HG03575 (cell line): Measurements from ENCODE around the gene SLC26A1.

Experiments used
- ATAC-seq: cut with Tn5 transposase; IDR thresholded peaks from one replicate; pipeline ENCODE4 v1.9.1; 2021; ENCODE audit not compliant: unreplicated experiment, insufficient number of reproducible peaks, low FRiP score; ENCODE audit errors: extremely low read depth

The SLC26A1 gene

GRCh38 chr4:1030031-1030430, 36.8 kb upstream of the SLC26A1 start:
- ATAC-seq: no peak

DNA sequence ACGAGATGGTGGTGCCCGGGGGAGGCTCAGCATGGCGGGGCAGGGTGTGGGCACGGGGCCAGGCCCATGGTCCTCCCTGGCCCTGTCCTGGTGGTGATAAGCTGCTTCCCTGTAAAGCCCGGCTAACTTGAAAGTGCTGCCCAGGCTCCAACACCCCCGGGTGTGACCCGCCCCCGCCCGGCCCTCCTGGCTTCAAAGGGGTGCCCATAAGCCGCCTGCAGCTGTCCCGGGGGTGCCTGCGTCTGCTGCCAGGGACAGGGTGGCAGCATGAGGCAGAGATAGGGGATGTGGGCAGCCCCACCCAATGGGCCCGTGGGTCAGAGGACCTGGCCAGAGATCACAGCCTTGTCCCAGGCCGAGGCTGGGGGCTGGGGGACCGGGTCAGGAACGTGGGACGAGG, 36.3 kb upstream of the SLC26A1 start:
- no peak for ATAC-seq

DNA sequence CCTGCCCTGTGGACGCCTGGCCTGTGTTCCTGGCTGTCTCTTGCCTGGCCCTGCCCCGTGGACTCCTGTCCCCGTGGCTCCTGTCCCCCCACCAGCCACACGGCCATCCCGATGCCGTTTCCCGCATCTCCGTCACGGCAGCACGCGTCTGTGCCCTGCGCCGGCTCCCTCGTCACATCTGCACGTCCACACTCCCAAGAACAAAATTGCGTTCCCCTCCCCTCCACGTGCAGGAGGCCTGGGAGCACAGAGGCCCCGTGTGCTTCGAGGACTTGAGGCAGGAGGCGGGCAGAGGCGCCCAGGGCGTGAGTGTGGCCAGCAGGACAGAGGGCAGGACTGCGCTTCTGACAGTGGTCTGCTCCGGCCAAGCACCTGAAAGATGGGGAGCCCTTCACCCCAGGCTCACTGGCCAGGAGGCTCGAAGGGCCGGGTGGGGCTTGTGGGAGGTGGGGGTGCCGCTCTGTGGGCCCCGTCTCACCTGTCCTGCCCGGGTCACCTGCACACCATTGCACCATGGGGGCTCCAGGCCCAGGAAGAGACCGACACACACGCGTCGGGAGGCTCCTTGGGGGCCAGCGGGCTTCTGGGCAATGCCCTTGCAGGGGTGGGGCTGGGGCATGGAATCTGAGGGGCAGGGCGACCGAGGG, 35.5 kb upstream of the SLC26A1 start:
- no peak for ATAC-seq

GRCh38 chr4:1027915-1028238, 34.7 kb upstream of the SLC26A1 start:
- no peak for ATAC-seq

GRCh38 chr4:1027219-1027914, 34.2 kb upstream of the SLC26A1 start:
- ATAC-seq: no peak

DNA sequence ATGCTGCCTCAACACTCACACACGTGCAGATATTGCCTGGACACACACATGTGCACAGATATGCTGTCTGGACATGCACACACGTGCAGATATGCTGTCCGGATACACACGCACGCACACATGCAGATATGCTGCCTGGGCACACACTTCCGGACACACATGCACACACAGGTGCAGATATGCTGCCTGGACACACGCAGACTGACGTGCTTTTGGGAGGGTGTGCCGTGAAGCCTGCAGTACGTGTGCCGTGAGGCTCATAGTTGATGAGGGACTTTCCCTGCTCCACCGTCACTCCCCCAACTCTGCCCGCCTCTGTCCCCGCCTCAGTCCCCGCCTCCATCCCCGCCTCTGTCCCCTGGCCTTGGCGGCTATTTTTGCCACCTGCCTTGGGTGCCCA, 32.9 kb upstream of the SLC26A1 start:
- ATAC-seq: no peak

GRCh38 chr4:1024882-1025545, 31.8 kb upstream of the SLC26A1 start:
- no peak for ATAC-seq

GRCh38 chr4:1023895-1024740, 30.9 kb upstream of the SLC26A1 start:
- no peak for ATAC-seq

- no peak for ATAC-seq
These were observed 30.0 kb upstream of the SLC26A1 start for GRCh38 chr4:1023075-1023640.

DNA sequence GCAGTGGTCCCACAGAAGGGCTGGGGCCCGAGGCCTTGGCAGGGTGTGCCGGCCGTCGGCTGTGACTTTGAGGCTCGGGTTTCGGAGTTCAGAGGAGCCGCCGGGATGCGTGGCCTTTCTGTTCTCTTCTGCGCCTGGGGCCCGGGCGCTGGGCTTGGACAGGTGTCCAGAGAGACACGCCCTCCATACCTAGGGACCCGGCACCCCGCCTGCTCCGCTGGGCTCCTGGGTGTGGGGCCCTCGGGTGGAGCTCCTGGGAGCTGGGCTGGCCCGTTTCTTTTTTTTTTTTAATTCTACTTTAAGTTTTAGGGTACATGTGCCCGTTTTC, 29.5 kb upstream of the SLC26A1 start:
- ATAC-seq: no peak

DNA sequence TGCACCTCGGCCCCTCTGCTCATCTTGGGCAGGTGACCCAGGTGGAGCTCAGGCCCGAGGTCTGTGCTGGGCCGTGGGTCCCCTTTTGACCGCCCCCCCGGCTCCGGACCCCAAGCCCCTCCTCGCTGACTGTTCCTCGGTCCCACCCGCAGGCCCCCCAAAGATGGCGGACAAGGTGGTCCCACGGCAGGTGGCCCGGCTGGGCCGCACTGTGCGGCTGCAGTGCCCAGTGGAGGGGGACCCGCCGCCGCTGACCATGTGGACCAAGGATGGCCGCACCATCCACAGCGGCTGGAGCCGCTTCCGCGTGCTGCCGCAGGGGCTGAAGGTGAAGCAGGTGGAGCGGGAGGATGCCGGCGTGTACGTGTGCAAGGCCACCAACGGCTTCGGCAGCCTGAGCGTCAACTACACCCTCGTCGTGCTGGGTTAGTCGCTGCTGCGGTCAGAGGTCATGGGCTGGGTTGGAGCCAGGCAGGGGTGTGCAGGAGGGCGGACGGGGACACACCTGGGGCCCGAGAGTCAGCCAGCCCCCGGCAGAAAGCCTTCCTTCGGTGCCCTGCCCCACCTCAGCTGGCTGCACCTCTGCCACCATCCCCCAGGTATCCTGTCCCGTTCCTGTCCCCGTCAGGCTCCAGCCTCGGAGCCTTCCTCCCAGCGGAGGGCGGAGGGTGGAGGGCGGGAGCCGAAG, 29.0 kb upstream of the SLC26A1 start:
- no peak for ATAC-seq

GRCh38 chr4:1021386-1022050, 28.3 kb upstream of the SLC26A1 start:
- no peak for ATAC-seq

DNA sequence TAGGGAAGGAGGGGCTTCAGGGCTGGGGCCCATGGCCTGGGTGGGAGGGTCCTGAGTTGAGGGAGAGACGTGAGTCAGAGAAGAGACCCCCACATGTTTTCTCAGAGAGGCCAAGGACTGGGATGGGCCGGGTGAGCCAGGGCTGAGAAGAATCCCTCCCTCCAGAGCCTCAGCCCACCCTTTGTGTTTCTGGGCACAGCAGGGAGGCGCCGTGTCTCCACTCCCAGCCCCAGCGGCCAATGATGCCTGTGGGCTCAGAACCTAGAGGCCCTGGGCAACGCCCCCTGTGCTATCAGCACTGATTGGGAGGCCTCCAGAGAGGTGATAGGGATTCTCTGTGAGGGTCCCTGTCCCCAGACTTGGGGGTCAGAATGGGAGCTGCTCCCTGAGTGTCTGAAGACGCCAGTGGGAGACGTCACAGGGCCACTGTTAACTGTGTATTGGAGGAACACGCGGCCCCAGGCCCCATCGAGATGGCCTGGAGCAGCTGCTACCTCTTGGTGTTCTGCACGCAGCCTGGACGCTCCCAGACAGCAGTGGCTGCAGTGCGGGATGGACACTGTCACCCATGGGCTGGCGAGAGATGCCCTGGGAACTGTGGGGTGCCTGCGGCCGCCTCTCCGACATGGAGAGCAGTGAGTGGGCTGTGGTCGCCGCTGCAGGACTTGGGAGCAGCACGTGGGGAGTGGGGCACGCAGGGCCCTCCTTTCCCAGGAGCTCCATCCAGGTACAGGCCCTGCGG, 26.7 kb upstream of the SLC26A1 start:
- no peak for ATAC-seq

DNA sequence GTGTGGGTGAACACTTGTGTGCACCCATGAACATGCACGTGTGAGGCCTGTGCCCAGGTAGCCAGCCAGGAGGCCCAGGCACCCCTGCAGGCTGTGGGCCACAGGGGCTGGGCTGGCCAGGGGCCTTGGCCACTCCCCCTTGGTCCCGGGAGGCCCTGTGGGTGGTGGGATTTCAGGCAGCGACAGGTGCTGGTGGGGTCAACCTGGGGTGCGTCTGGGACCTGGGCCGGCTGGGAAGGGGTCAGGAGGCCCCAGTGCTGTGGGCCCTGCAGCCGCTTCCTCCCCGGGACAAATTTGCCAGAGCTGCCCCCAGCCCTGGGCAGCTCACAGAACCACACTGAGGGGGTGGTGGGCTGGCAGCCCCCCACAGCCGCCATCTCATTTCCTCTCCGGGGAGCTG, 26.1 kb upstream of the SLC26A1 start:
- ATAC-seq: no peak

- no peak for ATAC-seq
These were observed 25.2 kb upstream of the SLC26A1 start for GRCh38 chr4:1018147-1019020.

DNA sequence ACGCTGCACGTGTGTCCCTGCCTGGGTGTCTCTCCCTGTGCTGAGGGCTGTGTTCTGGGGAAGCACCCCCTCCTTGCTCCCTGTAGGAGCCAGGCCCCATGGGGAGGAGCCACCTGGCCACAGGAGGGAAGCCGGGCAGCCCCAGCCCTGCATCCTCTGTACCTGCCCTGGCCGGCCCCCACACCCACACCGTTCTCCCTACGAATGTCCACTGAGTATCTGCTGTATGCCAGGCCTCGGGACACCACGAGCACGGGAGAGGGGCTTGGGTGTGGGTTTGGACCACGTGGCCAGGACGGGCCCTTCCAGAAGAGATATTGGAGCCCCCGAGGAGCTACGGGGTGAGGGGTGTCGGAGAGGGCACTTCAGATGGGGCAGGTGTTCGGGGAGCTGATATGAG, 24.5 kb upstream of the SLC26A1 start:
- no peak for ATAC-seq

DNA sequence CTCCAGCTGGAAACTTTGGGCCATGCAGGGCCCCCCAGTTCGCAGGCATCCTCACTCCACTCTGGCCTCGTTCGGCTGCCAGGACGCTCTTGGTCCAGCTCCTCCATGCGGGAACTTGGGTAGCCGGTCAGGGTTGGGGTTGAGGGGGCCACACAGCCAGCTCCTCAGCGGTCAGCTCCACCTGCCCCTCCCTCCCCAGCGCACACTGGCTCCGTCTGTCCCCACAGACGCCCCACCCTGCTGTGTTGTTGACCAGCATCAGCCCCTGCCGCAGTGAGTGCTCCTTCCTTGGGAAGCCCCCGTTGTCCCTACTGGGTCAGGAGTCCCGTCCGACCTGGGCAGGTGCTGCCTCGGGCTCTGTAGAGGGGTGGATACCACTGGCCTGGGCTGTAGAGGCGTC, 24.0 kb upstream of the SLC26A1 start:
- ATAC-seq: no peak
